HepG2 (cell line): ENCODE results near the gene RASD1. TPM values are rescaled to one million over a fixed set of nuclear protein-coding genes. Genes with fewer than 3 reads are reported as not detected.
A peak's percentile ranks its signal among the peaks of the same experiment; 100 is the strongest.

Experiments used
- CHD4 ChIP-seq: fragments of 200-600 bp; sonication (generic); IDR thresholded peaks from 2 replicates; pipeline ENCODE4 v1.7.0; 2017; ENCODE audit warnings: mild to moderate bottlenecking, low read length, borderline replicate concordance
- CSRNP2 ChIP-seq: sonication (generic); formaldehyde crosslinking; conservative IDR thresholded peaks from 2 replicates; pipeline ENCODE4 v1.8.0; 2022; ENCODE audit warnings: low read depth, missing genetic modification reagents
- DNMT3B ChIP-seq: conservative IDR thresholded peaks from 2 replicates; pipeline ENCODE4 v1.6.1; 2016; ENCODE audit warnings: missing biosample characterization, control low read depth
- FOXJ3 ChIP-seq: sonication (generic); formaldehyde crosslinking; IDR thresholded peaks from 2 replicates; pipeline ENCODE4 v1.4.0; 2020; ENCODE audit warnings: missing genetic modification reagents, mild to moderate bottlenecking, borderline replicate concordance
- FOXK2 ChIP-seq: fragments of 450-650 bp; IDR thresholded peaks from 2 replicates; pipeline ENCODE4 v1.6.1; 2016
- GLI4 ChIP-seq: sonication (generic); formaldehyde crosslinking; IDR thresholded peaks from 2 replicates; pipeline ENCODE4 v1.5.1; 2020; ENCODE audit warnings: missing genetic modification reagents, mild to moderate bottlenecking, moderate library complexity, borderline replicate concordance
- KDM5A ChIP-seq: fragments of 200-600 bp; sonication (generic); IDR thresholded peaks from 2 replicates; pipeline ENCODE4 v1.7.0; 2018; ENCODE audit warnings: antibody characterized with exemption, mild to moderate bottlenecking, low read length, borderline replicate concordance
- NFAT5 ChIP-seq: sonication (generic); formaldehyde crosslinking; IDR thresholded peaks from 2 replicates; pipeline ENCODE4 v1.4.0; 2020; ENCODE audit warnings: missing genetic modification reagents
- NFE2 ChIP-seq: sonication (generic); formaldehyde crosslinking; IDR thresholded peaks from 2 replicates; pipeline ENCODE4 v1.4.0; 2020; ENCODE audit warnings: missing genetic modification reagents
- PHF5A ChIP-seq: IDR thresholded peaks from one replicate; pipeline ENCODE4 v1.6.1; 2018; ENCODE audit warnings: low read depth, missing genetic modification reagents; ENCODE audit not compliant: unreplicated experiment
- SOX6 ChIP-seq, 2 experiments: fragments of 450-650 bp in 1 of 2; sonication (generic) in 1 of 2; formaldehyde crosslinking in 1 of 2; IDR thresholded peaks; 2 replicates each; pipeline versions ENCODE4 v1.4.0 to v1.6.1; 2017 to 2020; ENCODE audit warnings: antibody characterized with exemption in 1 of 2, mild to moderate bottlenecking in 1 of 2, missing genetic modification reagents in 1 of 2
- STAG1 ChIP-seq: sonication (generic); formaldehyde crosslinking; IDR thresholded peaks from 2 replicates; pipeline ENCODE4 v1.4.0; 2020; ENCODE audit warnings: missing genetic modification reagents
- SUZ12 ChIP-seq: fragments of 150-350 bp; IDR thresholded peaks from 2 replicates; pipeline ENCODE4 v1.6.1; 2014; ENCODE audit warnings: low read depth, low read length
- TCF12 ChIP-seq, 2 experiments: fragments of 450-650 bp in 1 of 2; sonication (generic) in 1 of 2; formaldehyde crosslinking in 1 of 2; IDR thresholded peaks; 2 replicates each; pipeline versions ENCODE4 v1.6.1 to v1.8.0; 2017 to 2022; ENCODE audit warnings: antibody characterized with exemption in 1 of 2, mild to moderate bottlenecking in 1 of 2, missing genetic modification reagents in 1 of 2, moderate library complexity in 1 of 2
- ZFP36 ChIP-seq: fragments of 150-350 bp; IDR thresholded peaks from 2 replicates; pipeline ENCODE4 v1.6.1; 2018; ENCODE audit warnings: borderline replicate concordance, low read length, low read depth; ENCODE audit not compliant: partially characterized antibody
- ZFYVE20 ChIP-seq: sonication (generic); formaldehyde crosslinking; IDR thresholded peaks from 2 replicates; pipeline ENCODE4 v1.8.0; 2023; ENCODE audit warnings: low read depth, mild to moderate bottlenecking, moderate library complexity, missing genetic modification reagents, borderline replicate concordance
- ZNF552 ChIP-seq: sonication (generic); formaldehyde crosslinking; IDR thresholded peaks from 2 replicates; pipeline ENCODE4 v1.9.0; 2022; ENCODE audit warnings: missing genetic modification reagents, mild to moderate bottlenecking, borderline replicate concordance
- ZNF567 ChIP-seq: sonication (generic); formaldehyde crosslinking; IDR thresholded peaks from 2 replicates; pipeline ENCODE4 v1.8.1; 2023; ENCODE audit warnings: mild to moderate bottlenecking, missing genetic modification reagents, borderline replicate concordance
- ZNF580 ChIP-seq: IDR thresholded peaks from 2 replicates; pipeline ENCODE4 v1.6.1; 2016; ENCODE audit warnings: low read depth, borderline replicate concordance
- ZNF589 ChIP-seq: sonication (generic); formaldehyde crosslinking; conservative IDR thresholded peaks from 2 replicates; pipeline ENCODE4 v1.8.0; 2022; ENCODE audit warnings: mild to moderate bottlenecking, moderate library complexity, missing genetic modification reagents
- ZNF746 ChIP-seq: sonication (generic); formaldehyde crosslinking; IDR thresholded peaks from 2 replicates; pipeline ENCODE4 v1.8.0; 2022; ENCODE audit warnings: mild to moderate bottlenecking, missing genetic modification reagents
- ZNF75D ChIP-seq: sonication (generic); formaldehyde crosslinking; IDR thresholded peaks from 2 replicates; pipeline ENCODE4 v1.8.1; 2023; ENCODE audit warnings: missing genetic modification reagents, mild to moderate bottlenecking, borderline replicate concordance
- polyA plus RNA-seq, 8 experiments: library from polyadenylated mRNA; depleted of rRNA in 3 of 8; stranded (reverse) in 7 of 8; unstranded in 1 of 8; fragments of >200 nt; fragmentation: Illumina TruSeq in 4 of 8; extraction: Trizol in 4 of 8; gene quantifications; 2 replicates each; pipeline versions ENCODE4 v1.2.1 to v1.2.3, GENCODE V29; 2011 to 2016; ENCODE audit warnings: low read depth in 4 of 8, missing spikeins in 1 of 8, mixed read lengths in 1 of 8; ENCODE audit not compliant: insufficient read depth in 1 of 8
- total RNA-seq, 5 experiments: library from RNA; depleted of rRNA; stranded (reverse); fragments of >200 nt; fragmentation: Illumina TruSeq; extraction: Trizol; gene quantifications; 2 replicates each; pipeline ENCODE4 v1.2.3, GENCODE V29; 2016; ENCODE audit warnings: low read depth in 1 of 5

RASD1 gene
- total and polyA plus RNA-seq, 2 of the 13 experiments (the other 11 are each of a cell fraction or from before 2014, with no cell fraction given): 1.6 to 4.2 TPM

GRCh38 chr17:17538417-17539391, 42.5 kb upstream of the RASD1 start (continued):
- TF ChIP-seq CSRNP2 (no peak), CHD4 (peak; percentile 90; the same call in 1 of the 2 replicates), ZFYVE20 (CRISPR knock-in tag) (no peak), NFE2 (CRISPR knock-in tag) (no peak), ZNF589 (CRISPR knock-in tag) (no peak), NFAT5 (CRISPR knock-in tag) (no peak), KDM5A (no peak), FOXJ3 (peak; percentile 82; the same call in 1 of the 2 replicates), FOXK2 (no peak; the same call in 1 of the 2 replicates), ZNF746 (no peak), ZNF75D (CRISPR knock-in tag) (no peak), SOX6 (IDR thresholded peaks at IDR 0.05) (no peak), SOX6 (CRISPR knock-in tag; IDR thresholded peaks at IDR 0.05) (peak; percentile 94), DNMT3B (CRISPR knock-in tag) (peak; percentile 74; the same call in 1 of the 2 replicates), ZNF552 (CRISPR knock-in tag) (no peak), SUZ12 (no peak), PHF5A (no peak), ZNF567 (CRISPR knock-in tag) (no peak), TCF12 (IDR thresholded peaks at IDR 0.05) (no peak), TCF12 (CRISPR knock-in tag; IDR thresholded peaks at IDR 0.05) (peak; percentile 95), STAG1 (CRISPR knock-in tag) (no peak), ZFP36 (no peak), ZNF580 (CRISPR knock-in tag) (peak; percentile 50; the same call in 1 of the 2 replicates), GLI4 (CRISPR knock-in tag) (no peak)
